IMR-90 (cell line): ENCODE results near the gene WDR53. TPM values are rescaled to one million over a fixed set of nuclear protein-coding genes. Genes with fewer than 3 reads are reported as not detected.
"Not testable (repeated sequence)": the region's sequence is repeated elsewhere in the genome, so short reads cannot be mapped to it uniquely, and the experiment has no call there.

Experiments used
- ATAC-seq: fragments of 200-7000 bp; cut with Tn5 transposase; 2 replicates; pipeline ENCODE4 v1.9.1; 2020; ENCODE audit warnings: low read depth, mild to moderate bottlenecking, moderate library complexity
- BruUV-seq: library from RNA; stranded (reverse); fragments of 400-500 nt; replicated peaks from 2 replicates; lab custom pipeline; 2021; lab: Mats Ljungman, UMichigan
- CTCF ChIA-PET: fragments of 300-600 bp; formaldehyde crosslinking; extraction: SDS; loops from one replicate; lab custom pipeline; 2021; ENCODE audit warnings: antibody characterized with exemption; lab: Yijun Ruan, JAX
- POLR2A ChIA-PET: fragments of 300-600 bp; sonication (Branson Sonifier 250); formaldehyde crosslinking; loops from one replicate; lab custom pipeline; 2022; ENCODE audit warnings: antibody characterized with exemption; ENCODE audit not compliant: unreplicated experiment; lab: Charles Lee
- DNase-seq: peaks from one replicate; pipeline ENCODE4 v3.0.0; 2013
- H2AFZ ChIP-seq: replicated peaks from 2 replicates; pipeline ENCODE3; 2013; ENCODE audit warnings: low read length, mild to moderate bottlenecking; ENCODE audit not compliant: poor library complexity
- H2AK5ac ChIP-seq: 2 replicates; pipeline ENCODE4 v1.6.1; 2013; ENCODE audit warnings: low read depth, low read length, inconsistent platforms
- H2AK9ac ChIP-seq: replicated peaks from 2 replicates; pipeline ENCODE3; 2013; ENCODE audit warnings: mild to moderate bottlenecking, low read depth, low read length, moderate library complexity; ENCODE audit not compliant: poor library complexity
- H2BK120ac ChIP-seq: 2 replicates; pipeline ENCODE4 v1.6.1; 2013; ENCODE audit warnings: low read depth, low read length, inconsistent platforms
- H2BK15ac ChIP-seq: 3 replicates; pipeline ENCODE4 v1.6.1; 2013; ENCODE audit warnings: low read depth, low read length, inconsistent platforms
- H2BK20ac ChIP-seq: 2 replicates; pipeline ENCODE4 v1.6.1; 2013; ENCODE audit warnings: low read depth, mild to moderate bottlenecking, inconsistent platforms, low read length, moderate library complexity
- H2BK5ac ChIP-seq: 2 replicates; pipeline ENCODE4 v1.6.1; 2013; ENCODE audit warnings: mild to moderate bottlenecking, low read depth, low read length, inconsistent platforms; ENCODE audit not compliant: poor library complexity, severe bottlenecking
- H3K14ac ChIP-seq: replicated peaks from 2 replicates; pipeline ENCODE4 v1.6.1; 2013; ENCODE audit warnings: low read depth, low read length, inconsistent platforms
- H3K18ac ChIP-seq: 2 replicates; pipeline ENCODE4 v1.6.1; 2013; ENCODE audit warnings: low read depth, low read length, control low read depth
- H3K23ac ChIP-seq: 2 replicates; pipeline ENCODE4 v1.6.1; 2013; ENCODE audit warnings: low read depth, low read length, inconsistent platforms
- H3K27ac ChIP-seq: 2 replicates; pipeline ENCODE4 v1.5.1; 2013; ENCODE audit warnings: mild to moderate bottlenecking, control low read depth, low read length; ENCODE audit not compliant: insufficient read depth
- H3K27me3 ChIP-seq: 2 replicates; pipeline ENCODE4 v1.6.1; 2013; ENCODE audit warnings: low read length; ENCODE audit not compliant: control insufficient read depth, insufficient read depth
- H3K36me3 ChIP-seq: 2 replicates; pipeline ENCODE4 v1.6.1; 2013; ENCODE audit warnings: low read length, mixed read lengths; ENCODE audit not compliant: control insufficient read depth, insufficient read depth
- H3K4ac ChIP-seq: 2 replicates; pipeline ENCODE4 v1.6.1; 2013; ENCODE audit warnings: low read depth, low read length, inconsistent platforms
- H3K4me1 ChIP-seq: 2 replicates; pipeline ENCODE4 v1.6.1; 2013; ENCODE audit warnings: low read length, mixed read lengths; ENCODE audit not compliant: control insufficient read depth, insufficient read depth
- H3K4me2 ChIP-seq: 2 replicates; pipeline ENCODE4 v1.6.1; 2013; ENCODE audit warnings: low read depth, mild to moderate bottlenecking, control low read depth, low read length, moderate library complexity
- H3K4me3 ChIP-seq: 2 replicates; pipeline ENCODE4 v1.5.1; 2013; ENCODE audit warnings: low read depth, mild to moderate bottlenecking, control low read depth, low read length, moderate library complexity; ENCODE audit not compliant: insufficient read depth
- H3K56ac ChIP-seq: 2 replicates; pipeline ENCODE4 v1.6.1; 2013; ENCODE audit warnings: low read length, inconsistent platforms; ENCODE audit not compliant: insufficient read depth; ENCODE audit errors: extremely low read depth
- H3K79me1 ChIP-seq, 2 experiments: 2 replicates each; pipeline ENCODE4 v1.6.1; 2013; ENCODE audit warnings: low read length in 2 of 2, inconsistent platforms in 1 of 2, low read depth in 1 of 2
- H3K9ac ChIP-seq: 2 replicates; pipeline ENCODE4 v1.6.1; 2013; ENCODE audit warnings: low read depth, low read length, control low read depth
- H3K9me1 ChIP-seq: 2 replicates; pipeline ENCODE4 v1.6.1; 2013; ENCODE audit warnings: low read length, inconsistent platforms; ENCODE audit not compliant: insufficient read depth
- H3K9me3 ChIP-seq: 2 replicates; pipeline ENCODE4 v1.6.1; 2013; ENCODE audit warnings: low read length; ENCODE audit not compliant: control insufficient read depth, insufficient read depth
- H4K20me1 ChIP-seq: 2 replicates; pipeline ENCODE4 v1.6.1; 2013; ENCODE audit warnings: low read length, inconsistent platforms; ENCODE audit not compliant: insufficient read depth
- H4K5ac ChIP-seq: 2 replicates; pipeline ENCODE4 v1.6.1; 2013; ENCODE audit warnings: mild to moderate bottlenecking, low read depth, low read length, control low read depth
- H4K8ac ChIP-seq, 2 experiments: 2 replicates each; pipeline ENCODE4 v1.6.1; 2013; ENCODE audit warnings: low read depth in 2 of 2, low read length in 2 of 2, control low read depth in 1 of 2, inconsistent platforms in 1 of 2
- H4K91ac ChIP-seq: 2 replicates; pipeline ENCODE4 v1.6.1; 2013; ENCODE audit warnings: low read depth, low read length, inconsistent platforms; ENCODE audit not compliant: insufficient read depth
- WGBS, 2 experiments: methylation state at CpG; one replicate each; pipeline versions ENCODE4 v1.1.5 to v1.1.7; 2013; ENCODE audit warnings: missing lambda C conversion rate in 2 of 2; ENCODE audit not compliant: insufficient read length in 1 of 2; ENCODE audit errors: extremely low coverage in 2 of 2; 5-methylcytosine and 5-hydroxymethylcytosine counted together
- dilution Hi-C: fragments of 300-500 bp; cut with HindIII; formaldehyde crosslinking; loops from one replicate; pipeline ENCODE4 v1.14.3; 2018; ENCODE audit warnings: low sequenced_read_pairs; ENCODE audit not compliant: unreplicated experiment
- in situ Hi-C: fragments of 300-500 bp; cut with MboI; formaldehyde crosslinking; loops from 3 replicates; pipeline ENCODE4 v1.14.3; 2019; ENCODE audit warnings: low sequenced_read_pairs, inconsistent platforms, mixed read lengths
- intact Hi-C: fragments of 100-400 bp; cut with micrococcal nuclease; formaldehyde crosslinking; loops from 2 replicates; pipeline ENCODE4 v1.10.0; 2022
- polyA plus RNA-seq, 3 experiments: library from polyadenylated mRNA; depleted of rRNA; stranded (reverse); fragments of >200 nt; gene quantifications; 2 replicates each; pipeline ENCODE4 v1.2.3, GENCODE V29; 2012; ENCODE audit warnings: low replicate concordance in 1 of 3
- total RNA-seq: library from RNA; depleted of rRNA; stranded (reverse); fragments of >200 nt; gene quantifications from 2 replicates; pipeline ENCODE4 v1.2.3, GENCODE V29; 2012

The WDR53 gene
- total and polyA plus RNA-seq, 2 of the 4 experiments (the other 2 are of a cell fraction): 5.7 to 5.9 TPM

DNA sequence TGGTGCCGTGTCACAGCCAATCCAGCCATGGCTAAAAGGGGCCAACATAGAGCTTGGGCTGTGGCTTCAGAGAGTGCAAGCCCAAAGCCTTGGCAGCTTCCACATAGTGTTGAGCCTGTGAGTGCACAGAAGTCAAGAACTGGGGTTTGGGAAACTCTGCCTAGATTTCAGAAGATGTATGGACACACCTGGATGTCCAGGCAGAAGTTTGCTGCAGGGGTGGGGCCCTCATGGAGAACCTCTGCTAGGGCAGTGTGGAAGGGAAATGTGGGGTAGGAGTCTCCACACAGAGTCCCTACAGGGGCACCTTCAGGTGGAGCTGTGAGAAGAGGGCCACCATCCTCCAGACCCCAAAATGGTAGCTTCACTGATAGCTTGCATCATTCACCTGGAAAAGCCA, 19.0 kb downstream of the WDR53 start:
- intact Hi-C loops, CTCF ChIA-PET, H3K27ac ChIP-seq, H2BK20ac ChIP-seq, H2AFZ ChIP-seq, BruUV-seq, H4K8ac ChIP-seq, dilution Hi-C loops, H3K23ac ChIP-seq, H3K9me1 ChIP-seq, ATAC-seq, DNase-seq, H3K4me1 ChIP-seq, H4K20me1 ChIP-seq, in situ Hi-C loops, H3K18ac ChIP-seq, H3K4me3 ChIP-seq, H4K5ac ChIP-seq, H2BK120ac ChIP-seq, H3K14ac ChIP-seq, H3K56ac ChIP-seq, H4K91ac ChIP-seq, H3K4ac ChIP-seq, H3K4me2 ChIP-seq, H3K27me3 ChIP-seq, H2BK15ac ChIP-seq, POLR2A ChIA-PET, H2BK5ac ChIP-seq, H3K9ac ChIP-seq, H2AK5ac ChIP-seq, H3K36me3 ChIP-seq, H3K79me1 ChIP-seq, H3K9me3 ChIP-seq, H2AK9ac ChIP-seq: not testable (repeated sequence)
- WGBS, 2 experiments: 67% methylated on average over 1 of the region's 1 CpG; no CpG with 5 or more reads in 1 of the 2 experiments
